HG02678 (cell line): ENCODE data around the gene TCFL5.
A peak's percentile ranks its signal among the peaks of the same experiment; 100 is the strongest.

Source experiments
- ATAC-seq: cut with Tn5 transposase; IDR thresholded peaks from one replicate; pipeline ENCODE4 v1.9.1; 2021; ENCODE audit warnings: mild to moderate bottlenecking, moderate library complexity; ENCODE audit not compliant: unreplicated experiment

Gene TCFL5

GRCh38 chr20:62837790-62838127 lies 23.9 kb downstream of the TCFL5 start:
- peak; percentile 22 for ATAC-seq

GRCh38 chr20:62836967-62837490 lies 24.6 kb downstream of the TCFL5 start:
- ATAC-seq, result no peak

GRCh38 chr20:62835931-62836861 lies 25.4 kb downstream of the TCFL5 start:
- ATAC-seq, result no peak

GRCh38 chr20:62834967-62835730 lies 26.5 kb downstream of the TCFL5 start:
- ATAC-seq, result no peak

GRCh38 chr20:62832951-62833391 lies 28.7 kb downstream of the TCFL5 start:
- ATAC-seq, result peak; percentile 33

GRCh38 chr20:62832212-62832922 lies 29.3 kb downstream of the TCFL5 start:
- ATAC-seq, result peak; percentile 67

- ATAC-seq, result no peak
These were observed 29.8 kb downstream of the TCFL5 start for GRCh38 chr20:62831854-62832211.

GRCh38 chr20:62831361-62831788 lies 30.2 kb downstream of the TCFL5 start:
- ATAC-seq, result no peak

- no peak for ATAC-seq
These were observed 30.8 kb downstream of the TCFL5 start for GRCh38 chr20:62830821-62831220.

- no peak for ATAC-seq
These were observed 31.4 kb downstream of the TCFL5 start for GRCh38 chr20:62830251-62830650.

- no peak for ATAC-seq
These were observed 32.1 kb downstream of the TCFL5 start for GRCh38 chr20:62829231-62830230.

- ATAC-seq, result no peak
These were observed 33.0 kb downstream of the TCFL5 start for GRCh38 chr20:62828511-62829230.

GRCh38 chr20:62828051-62828450 lies 33.6 kb downstream of the TCFL5 start:
- ATAC-seq, result no peak

- no peak for ATAC-seq
These were observed 34.1 kb downstream of the TCFL5 start for GRCh38 chr20:62827311-62828038.

- no peak for ATAC-seq
These were observed 34.8 kb downstream of the TCFL5 start for GRCh38 chr20:62826646-62827310.

GRCh38 chr20:62825986-62826645 lies 35.5 kb downstream of the TCFL5 start:
- no peak for ATAC-seq

- ATAC-seq, result no peak
These were observed 36.2 kb downstream of the TCFL5 start for GRCh38 chr20:62825333-62825985.
